DMS53 treated with DMSO at 0.1 percent for 48 hours (cell line): ENCODE measurements around the gene YWHAB.
"Not testable (repeated sequence)": the region's sequence is repeated elsewhere in the genome, so short reads cannot be mapped to it uniquely, and the experiment has no call there.

Experiments
- DNase-seq: peaks from one replicate; lab custom pipeline; 2025; ENCODE audit not compliant: unreplicated experiment; lab: John Stamatoyannopoulos, UW

YWHAB gene

DNA sequence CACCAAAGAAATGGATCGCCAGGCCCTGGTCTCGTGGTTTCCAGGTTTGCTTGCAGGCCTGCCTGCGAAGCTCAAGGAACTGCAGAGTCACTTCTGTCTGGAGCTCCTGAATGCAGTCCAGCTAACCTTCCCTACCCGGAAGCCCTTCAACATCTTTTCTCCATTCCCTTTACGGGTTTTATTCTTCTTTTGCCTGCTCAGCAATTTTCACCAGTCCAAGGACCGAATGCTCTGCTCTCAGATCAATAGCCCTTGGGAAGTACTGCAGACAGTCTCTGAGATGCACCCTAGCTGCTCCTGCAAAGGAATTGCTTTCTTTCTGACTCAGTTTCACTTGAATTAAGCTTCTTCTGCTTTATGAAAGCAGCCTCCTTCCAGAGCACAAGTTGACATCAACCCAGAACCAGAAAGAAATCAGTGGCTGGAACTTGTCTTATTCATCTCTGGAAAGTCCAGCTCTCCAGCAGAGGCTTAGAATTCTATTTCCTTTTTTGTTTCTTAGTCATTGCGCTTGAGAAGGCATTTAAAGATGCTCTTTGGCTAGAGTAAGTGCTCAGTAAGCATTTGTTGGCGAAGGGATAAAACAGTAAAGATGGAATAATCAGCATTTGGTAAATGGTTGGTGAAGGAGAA, 18.7 kb upstream of the YWHAB start:
- DNase-seq, result no peak

DNA sequence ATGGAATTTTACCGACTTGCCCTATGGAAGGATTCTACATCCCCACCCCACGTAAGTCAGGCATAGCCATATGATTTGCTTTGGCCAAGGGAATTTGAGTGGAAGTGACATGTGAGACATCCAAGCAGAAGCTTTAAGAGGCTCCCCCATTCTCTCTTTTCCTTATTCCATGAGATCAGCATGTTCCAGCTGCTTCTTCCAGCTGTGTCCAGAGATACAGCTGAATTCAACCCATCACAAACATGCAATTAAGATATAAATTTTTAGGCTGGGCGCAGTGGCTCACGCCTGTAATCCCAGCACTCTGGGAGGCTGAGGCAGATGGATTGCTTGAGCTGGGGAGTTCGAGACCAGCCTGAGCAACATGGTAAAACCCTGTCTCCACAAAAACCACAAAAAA, 16.0 kb upstream of the YWHAB start:
- no peak for DNase-seq

DNA sequence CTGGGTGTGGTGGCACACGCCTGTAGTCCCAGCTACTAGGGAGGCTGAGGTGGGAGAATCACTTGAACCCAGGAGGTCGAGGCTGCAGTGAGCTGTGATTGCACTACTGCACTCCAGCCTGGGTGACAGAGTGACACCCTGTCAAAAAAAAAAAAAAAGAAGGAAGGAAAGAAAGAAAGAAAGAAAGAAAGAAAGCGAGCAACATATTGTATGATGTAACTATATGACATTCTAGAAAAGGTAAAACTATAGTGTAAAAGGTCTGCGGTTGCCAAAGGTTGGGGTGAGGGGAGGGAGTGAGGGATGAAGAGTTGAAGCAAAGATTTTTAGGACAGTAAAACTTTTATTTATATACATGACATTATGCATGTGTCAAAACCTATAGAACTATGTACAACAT, 3.1 kb upstream of the YWHAB start:
- DNase-seq, result not testable (repeated sequence)

DNA sequence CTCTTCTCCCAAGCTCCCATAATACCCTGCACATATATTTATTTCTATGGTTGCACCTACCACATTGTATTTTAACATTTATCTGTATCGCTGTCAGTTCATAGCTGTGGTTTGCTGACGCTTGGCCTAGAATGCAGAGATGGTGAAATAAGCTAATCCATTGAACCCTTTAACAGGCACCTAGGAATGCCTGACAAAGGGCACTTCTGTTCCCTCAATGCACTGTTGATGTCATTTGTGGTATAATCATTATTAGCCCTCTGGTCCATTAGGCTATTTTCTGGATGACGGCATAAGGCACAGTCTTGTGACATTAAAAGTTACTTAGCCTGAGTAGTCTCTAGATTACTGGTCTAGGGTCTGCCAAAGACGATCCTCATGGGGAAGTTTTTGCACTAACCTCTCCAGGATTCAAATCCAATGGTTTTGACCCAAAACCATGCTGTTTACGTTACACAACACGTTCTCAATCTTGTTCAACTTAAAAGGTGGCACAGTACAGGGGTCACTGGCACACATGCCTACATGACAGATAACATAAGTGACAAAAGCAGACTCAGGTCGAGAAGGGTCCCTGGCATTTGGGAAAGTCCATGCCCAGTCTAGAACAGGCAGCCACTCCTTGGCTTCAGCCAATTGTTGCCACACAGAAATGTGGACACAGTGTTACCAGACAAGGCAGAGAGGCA, 2.1 kb upstream of the YWHAB start:
- DNase-seq, result no peak

DNA sequence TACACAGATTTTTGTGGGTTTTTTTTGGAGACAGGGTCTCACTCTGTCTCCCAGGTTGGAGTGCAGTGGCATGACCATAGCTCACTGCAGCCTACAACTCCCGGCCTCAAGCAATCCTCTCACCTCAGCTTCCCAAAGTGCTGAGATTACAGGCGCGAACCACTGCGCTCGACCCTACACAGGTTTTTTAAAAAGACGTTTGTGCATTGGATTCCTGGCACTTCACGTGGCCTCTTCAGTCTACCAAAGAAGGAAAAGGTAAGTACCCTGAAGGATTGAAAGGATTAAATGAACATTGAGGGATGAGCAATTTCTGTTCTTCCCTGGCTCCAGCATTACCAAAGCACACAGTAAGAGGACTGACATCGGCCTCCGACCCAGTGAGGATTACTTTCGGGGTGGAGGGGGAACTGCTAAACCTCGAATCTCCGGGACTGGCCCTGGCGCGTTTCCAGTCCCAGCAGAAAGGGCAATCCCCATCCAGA, 556 bp upstream of the YWHAB start:
- no peak for DNase-seq

DNA sequence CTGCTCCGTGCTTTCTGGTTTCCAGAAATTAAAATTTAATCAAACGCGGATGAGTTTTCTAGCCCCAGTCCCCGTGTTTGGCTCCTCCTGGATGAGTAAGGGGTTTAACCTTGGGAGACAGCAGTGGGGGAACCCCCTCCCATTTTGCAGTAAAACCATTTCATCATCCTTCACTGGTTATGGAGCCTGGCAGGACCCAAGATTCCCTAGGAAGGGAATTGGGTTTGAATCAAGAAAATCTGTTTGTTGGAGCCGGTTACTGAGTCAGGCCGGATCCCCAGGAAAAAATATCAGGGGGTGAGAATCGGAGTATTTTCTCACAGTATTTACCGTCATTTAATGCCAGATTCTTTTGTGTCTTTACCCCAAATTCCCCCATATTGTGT, 754 bp downstream of the YWHAB start:
- DNase-seq, result no peak

DNA sequence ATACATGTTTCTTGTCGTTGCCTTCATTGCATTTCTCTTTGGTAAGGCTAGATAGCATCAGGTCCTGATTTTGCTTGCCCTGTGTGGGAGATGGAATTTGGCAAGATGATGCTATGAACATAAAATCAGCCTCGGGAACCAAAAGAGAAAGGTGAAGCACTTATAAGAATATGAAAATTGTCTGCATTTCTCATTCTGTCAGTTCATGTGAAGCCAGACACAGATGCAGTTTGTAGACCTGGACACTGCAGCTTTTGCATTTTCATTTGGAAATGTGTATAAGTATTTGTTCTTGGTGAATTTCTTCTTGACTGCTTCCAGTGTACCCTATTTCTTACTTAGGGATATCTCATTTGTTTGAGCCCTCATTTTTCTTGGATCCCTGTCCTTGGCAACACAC, 1.3 kb downstream of the YWHAB start:
- DNase-seq, result no peak

DNA sequence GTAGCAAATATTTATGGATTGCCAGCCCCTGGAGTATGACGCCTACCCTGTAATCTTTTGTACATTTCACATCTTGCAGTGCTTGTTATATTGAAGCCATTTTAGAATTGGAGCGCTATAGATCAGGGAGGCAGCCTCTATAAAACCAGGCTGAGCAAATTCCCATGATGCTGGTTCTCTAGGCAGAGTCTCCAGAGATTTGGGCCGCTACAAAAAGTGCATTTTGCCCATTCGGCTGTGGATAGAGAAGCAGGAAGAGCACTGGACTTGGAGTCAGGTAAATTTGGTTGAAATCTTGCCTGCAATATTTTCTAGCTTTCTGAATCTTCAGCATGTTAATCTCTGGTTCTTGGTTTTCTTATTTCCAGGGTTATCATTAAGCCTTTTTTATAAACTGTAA, 2.0 kb downstream of the YWHAB start:
- no peak for DNase-seq

DNA sequence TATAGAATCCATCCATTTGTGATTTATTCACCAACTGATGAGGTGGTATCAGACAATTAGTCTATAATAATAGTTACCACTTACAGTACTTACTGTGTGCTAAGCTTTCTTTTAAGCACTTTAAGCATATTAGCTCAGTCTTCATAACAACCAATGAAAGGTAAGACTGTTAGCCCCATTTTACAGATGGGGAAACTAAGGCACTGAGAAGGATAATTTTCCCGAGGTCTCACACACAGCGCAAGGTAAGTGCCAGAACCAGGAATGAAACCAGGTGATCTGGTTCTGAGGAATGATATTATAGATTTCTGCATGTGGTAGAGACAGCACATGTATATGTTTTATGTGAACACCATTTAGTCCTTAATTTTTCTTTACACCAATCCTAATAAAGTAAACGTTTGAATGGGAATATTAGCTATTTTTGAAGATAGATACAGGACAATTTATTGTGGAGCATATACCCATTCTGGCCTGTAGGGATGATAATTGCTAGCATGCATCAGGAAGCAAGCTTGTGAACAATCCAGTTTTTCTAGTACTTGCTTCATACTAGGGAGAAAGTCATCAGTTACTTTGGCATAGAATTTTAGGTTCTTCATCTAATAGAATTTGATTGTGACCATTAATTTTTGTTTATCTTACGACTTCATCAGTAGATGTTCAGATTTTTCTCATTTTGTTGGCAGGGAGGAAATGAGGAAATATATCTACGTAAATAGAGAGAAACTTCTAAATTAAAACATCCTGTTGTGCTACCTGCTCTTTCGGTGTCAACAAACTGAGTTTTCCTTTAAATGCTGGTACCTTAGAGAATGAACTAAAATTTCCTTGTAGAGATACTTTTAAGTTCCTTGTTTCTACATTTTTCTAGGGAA, 3.0 kb downstream of the YWHAB start:
- DNase-seq, result no peak

DNA sequence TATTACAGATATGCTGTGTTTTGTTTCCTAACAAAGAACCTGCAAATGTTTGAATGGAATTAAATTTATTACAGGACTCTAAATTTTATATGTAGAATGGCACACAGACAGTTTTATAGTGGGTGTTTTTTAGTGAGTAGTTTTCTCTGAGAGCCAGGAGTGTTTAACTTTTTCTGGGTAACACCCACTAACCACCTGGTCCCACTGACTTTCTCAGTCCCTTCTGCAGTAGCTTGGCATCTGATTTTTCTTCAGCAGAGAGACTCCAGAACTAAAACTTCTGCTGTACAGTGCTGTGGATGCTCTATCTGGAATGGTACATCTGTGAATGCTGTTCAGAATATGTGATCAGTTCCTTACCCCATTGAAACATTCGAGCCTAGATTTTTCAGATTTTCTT, 6.3 kb downstream of the YWHAB start:
- DNase-seq, result no peak

DNA sequence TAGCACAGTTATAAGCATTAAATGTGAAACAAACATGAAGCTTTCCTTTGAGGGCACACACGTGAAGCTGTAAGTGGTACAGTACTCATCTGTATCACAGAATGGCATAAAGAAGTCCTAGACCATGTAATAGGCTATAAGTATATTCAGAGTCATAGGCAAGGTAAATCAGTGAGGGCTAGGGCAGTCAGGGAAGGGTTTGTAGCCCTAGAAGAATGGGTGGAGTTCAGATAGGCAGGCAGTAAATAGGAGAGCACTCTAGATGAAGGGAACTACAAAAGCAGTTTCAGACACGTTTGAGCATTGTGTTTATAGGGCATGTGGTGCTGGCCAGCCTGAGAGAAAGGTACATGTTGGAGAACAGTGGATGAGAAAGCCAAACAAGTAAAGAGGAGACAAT, 9.5 kb downstream of the YWHAB start:
- DNase-seq, result no peak

DNA sequence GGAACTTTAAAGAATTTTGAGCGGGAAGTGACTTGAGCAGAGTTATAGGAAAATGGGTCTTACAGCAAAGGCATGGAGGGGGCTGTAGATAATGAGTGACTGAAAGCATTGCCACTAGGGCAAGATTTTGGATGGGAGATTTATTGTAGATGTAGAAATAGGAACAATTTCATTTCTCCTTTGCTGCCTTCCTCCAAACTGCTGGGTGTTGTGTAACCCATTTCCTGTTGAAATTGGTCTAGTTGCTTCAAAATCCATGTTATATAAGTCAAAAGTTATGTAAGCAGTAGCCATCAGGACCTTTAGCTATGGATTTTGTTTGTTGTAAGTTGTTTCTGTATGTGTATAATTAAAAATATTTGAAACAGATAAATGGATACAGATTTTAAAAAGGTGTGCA, 11.1 kb downstream of the YWHAB start:
- DNase-seq, result no peak

DNA sequence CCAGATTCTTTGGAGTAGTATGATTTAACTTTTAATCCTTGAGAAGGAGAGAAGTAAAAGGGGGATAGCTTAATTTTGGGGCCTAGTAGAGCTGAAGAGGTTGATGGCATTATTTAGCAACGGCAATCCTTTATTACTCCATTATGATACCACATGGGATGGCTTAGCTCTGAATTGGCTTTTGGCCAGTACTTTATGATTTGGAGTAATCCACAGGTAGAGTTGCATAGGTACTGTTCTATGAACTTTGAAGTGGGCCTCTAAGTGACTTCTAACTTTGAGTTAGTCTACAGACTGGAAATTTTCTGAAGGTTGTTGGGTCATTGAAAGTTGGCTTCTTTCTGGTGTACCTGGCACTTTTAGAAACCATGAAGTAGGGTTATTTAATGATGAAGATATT, 11.6 kb downstream of the YWHAB start:
- no peak for DNase-seq

DNA sequence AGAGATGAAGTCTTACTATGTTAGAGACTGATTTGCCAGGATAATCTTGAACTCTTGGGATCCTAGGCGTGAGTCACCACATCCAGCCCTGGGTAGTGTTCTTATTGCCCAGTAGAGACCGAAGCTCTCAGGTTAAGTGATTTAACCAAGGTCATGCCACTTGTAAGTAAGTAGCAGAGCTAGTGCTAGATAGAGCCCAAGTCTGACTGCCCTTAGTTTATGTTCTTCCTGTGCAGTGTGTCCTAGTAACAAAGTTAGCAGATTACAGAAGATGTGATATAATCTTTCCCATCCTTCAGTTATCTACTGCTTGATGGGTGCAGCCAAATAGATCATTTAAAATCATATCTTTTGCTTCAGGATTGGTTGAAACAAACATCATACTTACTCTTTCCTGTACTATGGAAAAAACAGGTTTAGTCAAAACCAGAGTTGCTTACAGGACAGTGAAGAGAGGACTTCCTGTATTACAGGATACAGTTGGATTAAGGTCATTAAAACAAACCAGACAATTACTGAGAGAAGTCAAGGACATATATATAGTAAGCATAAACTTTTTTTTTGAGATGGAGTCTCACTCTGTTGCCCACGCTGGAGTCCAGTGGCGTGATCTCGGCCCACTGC, 14.8 kb downstream of the YWHAB start:
- no peak for DNase-seq

DNA sequence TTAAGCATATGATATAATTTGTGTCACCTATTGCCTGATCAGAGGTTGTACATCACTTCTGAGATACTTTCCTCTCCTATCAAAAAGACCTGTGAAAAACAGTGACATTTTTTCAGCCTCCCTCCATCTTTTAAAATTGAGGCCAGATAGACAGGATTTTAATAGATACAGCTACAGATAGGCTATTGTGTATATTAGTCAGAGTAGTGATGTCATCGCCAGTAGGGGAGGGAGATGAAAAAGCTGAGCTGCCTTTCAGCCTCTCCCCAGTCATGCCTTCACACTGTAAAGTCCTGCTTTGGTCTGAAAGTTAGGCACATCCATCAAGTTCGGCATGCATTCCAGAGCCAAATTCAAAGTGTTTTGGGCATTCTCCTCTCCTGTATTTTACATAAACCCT, 16.5 kb downstream of the YWHAB start:
- DNase-seq, result no peak

DNA sequence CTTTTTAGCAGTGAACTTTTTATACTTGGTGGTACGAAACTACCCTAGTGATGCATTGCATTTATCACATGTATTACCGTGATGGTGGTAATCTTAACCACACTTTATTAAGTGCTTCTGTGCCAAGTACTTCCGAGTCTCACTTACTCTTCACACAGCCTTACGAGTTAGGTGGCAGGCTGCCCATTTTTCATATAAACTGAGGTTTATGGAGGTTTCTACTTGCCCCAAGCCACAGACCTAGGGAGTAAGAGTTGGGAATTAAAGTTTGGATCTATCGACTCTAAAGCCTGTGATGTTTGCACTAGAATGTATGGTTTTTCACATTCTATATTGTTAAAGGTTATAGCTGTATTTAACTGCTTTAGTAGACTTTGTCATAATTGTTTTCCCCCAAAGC, 18.9 kb downstream of the YWHAB start:
- DNase-seq, result no peak

DNA sequence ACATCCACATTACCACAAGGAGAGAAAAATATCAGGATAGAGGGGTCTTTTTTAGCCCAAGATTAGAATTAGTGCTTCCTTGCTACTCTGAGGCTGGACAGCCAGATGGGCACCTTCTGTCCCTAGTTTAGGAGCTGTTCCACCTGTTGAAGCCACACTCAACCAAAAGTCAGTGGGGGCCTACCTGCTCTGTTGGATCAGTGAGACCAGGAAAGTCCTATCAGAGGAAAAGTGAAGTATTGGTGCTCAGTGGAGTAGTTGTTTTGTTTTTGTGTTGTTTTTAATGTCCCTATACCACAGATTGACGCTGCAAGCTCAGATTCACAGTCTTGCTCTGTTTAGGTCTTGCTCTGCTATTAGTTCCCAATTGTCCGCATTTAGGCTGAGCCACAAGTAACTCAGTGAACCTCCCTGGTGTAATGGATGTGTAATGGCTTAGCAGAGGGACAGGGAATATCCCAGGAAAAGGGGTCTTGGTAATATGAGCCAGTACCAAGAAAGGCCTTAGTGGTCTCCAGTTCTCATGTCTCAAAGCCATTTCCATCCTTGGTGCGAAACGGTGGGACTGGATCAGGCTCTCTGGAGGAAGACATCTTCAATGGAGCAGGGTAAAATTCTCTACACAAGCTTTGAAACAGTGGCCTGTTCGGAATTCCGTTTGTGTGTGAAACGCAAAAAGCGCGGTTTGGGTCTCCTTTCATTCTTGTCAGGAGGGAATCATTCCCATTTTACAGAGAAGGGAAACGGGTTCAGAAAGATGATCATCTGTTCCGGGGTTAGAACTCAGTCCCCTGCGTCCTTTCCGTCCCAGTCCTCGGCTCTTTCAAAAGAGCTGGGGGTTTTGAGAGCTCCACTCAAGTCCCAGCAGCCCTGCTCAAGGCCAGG, 23.7 kb downstream of the YWHAB start:
- no peak for DNase-seq

DNA sequence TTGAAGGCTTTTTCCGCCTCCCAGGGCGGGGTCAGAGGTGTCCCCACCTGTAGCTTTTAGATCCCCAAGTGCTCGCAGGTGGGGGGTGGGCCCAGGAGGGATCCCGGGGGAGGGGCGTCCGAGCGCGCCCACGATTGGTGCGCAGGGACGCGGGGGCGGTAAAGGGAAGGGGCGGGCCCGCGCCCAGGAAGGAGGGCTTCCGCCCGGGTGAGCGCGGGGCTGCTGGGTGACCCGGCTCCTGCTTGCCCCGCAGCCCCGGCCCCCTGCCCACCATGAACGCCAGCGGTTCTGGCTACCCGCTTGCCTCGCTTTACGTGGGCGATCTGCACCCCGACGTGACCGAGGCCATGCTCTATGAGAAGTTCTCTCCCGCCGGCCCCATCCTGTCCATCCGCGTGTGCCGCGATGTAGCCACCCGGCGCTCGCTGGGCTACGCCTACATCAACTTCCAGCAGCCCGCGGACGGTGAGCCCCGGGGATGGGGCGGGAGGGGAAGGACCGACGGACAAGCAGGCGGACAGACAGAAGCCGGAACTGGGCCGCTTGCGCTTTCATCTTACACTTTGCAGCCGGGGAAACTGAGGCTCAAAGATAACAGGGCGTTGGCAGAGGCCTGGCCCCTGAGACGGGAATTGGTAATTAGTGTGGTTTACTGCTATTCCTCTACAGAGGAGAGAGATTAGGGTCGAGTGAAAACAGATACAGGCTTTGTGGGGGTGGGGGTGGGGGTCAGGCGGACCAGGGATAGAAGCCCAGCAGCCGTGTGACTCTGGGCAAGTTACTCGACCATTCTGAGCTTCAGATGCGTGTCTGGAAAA, 24.6 kb downstream of the YWHAB start, which contains the start of gene PABPC1L:
PABPC1L (plus strand) TSS at position 189 of the 818 bp plus-strand sequence; CDS start at position 273, 84 bp downstream.
- peak; percentile 79 for DNase-seq

DNA sequence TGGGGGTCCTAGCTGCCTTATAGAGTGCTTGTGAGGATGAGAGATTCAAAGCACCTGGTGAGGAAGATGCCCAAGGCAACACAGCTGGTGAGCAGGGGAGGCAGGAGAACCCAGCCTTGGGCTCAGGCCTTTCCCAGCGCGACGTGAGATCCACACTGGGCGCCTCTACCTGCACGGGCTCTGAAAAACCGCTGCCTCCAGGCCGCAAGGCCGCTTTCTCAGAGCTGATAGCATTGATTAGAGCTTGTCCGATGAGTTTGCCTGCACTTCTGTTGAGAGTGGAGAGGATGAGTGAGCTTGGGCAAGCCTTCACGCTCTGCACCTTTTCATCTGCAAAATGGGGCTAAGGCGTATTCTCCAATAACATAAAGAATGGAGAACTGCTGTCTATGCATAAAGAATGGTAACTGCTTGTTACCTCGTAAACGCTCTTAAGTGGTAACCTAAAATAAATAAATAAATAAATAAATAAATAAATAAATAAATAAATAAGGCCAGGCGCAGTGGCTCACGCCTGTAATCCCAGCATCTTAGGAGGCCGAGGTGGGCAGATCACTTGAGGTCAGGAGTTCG, 25.3 kb downstream of the YWHAB start:
- no peak for DNase-seq
